Keratinocyte (primary cell): ENCODE measurements around the gene USP49. TPM values are rescaled to one million over a fixed set of nuclear protein-coding genes. Genes with fewer than 3 reads are reported as not detected.

Experiments used
- DNase-seq: peaks from one replicate; pipeline ENCODE4 v3.0.0-alpha.2; 2011; ENCODE audit warnings: low read depth, missing footprints, low spot score
- FAIRE-seq: peaks from 2 replicates; lab custom pipeline; 2011; peaks lifted over from hg19 to GRCh38; lab: Jason Lieb, UNC
- H2AFZ ChIP-seq: 2 replicates; pipeline ENCODE4 v1.6.0; 2012; ENCODE audit warnings: low read length, control low read depth, inconsistent platforms; ENCODE audit not compliant: control insufficient read depth
- H3K27ac ChIP-seq: 2 replicates; pipeline ENCODE4 v1.5.1; 2011; ENCODE audit warnings: low read length; ENCODE audit not compliant: control insufficient read depth, insufficient read depth
- H3K27me3 ChIP-seq: 3 replicates; pipeline ENCODE4 v1.6.0; 2011; ENCODE audit warnings: low read length; ENCODE audit not compliant: control insufficient read depth, insufficient read depth; ENCODE audit errors: extremely low read depth
- H3K36me3 ChIP-seq, 2 experiments: 2 replicates in 1 of 2; 3 replicates in 1 of 2; pipeline ENCODE4 v1.5.1; 2011; ENCODE audit warnings: low read length in 2 of 2, mild to moderate bottlenecking in 1 of 2; ENCODE audit not compliant: control insufficient read depth in 2 of 2, insufficient read depth in 2 of 2; ENCODE audit errors: extremely low read depth in 1 of 2
- H3K4me1 ChIP-seq: 3 replicates; pipeline ENCODE4 v1.5.1; 2011; ENCODE audit warnings: low read length; ENCODE audit not compliant: control insufficient read depth, insufficient read depth; ENCODE audit errors: extremely low read depth
- H3K4me2 ChIP-seq: 3 replicates; pipeline ENCODE4 v1.6.0; 2011; ENCODE audit warnings: low read depth, low read length; ENCODE audit not compliant: control insufficient read depth, insufficient read depth; ENCODE audit errors: extremely low read depth
- H3K4me3 ChIP-seq, 3 experiments: fragments of 200-600 bp in 1 of 3; sonication (generic) in 1 of 3; 2 replicates in 2 of 3; 3 replicates in 1 of 3; pipeline ENCODE4 v1.5.1; 2011 to 2016; ENCODE audit warnings: low read length in 3 of 3, mild to moderate bottlenecking in 3 of 3, control low read depth in 2 of 3, inconsistent platforms in 1 of 3, low read depth in 1 of 3, mixed read lengths in 1 of 3, mixed run types in 1 of 3, moderate library complexity in 1 of 3; ENCODE audit not compliant: control insufficient read depth in 2 of 3, insufficient read depth in 2 of 3; ENCODE audit errors: extremely low read depth in 1 of 3
- H3K79me2 ChIP-seq: 2 replicates; pipeline ENCODE4 v1.6.0; 2012; ENCODE audit warnings: low read length; ENCODE audit not compliant: control insufficient read depth, insufficient read depth
- H3K9ac ChIP-seq: 3 replicates; pipeline ENCODE4 v1.6.0; 2011; ENCODE audit warnings: low read length; ENCODE audit not compliant: control insufficient read depth, insufficient read depth; ENCODE audit errors: extremely low read depth
- H3K9me1 ChIP-seq: 3 replicates; pipeline ENCODE4 v1.6.0; 2011; ENCODE audit warnings: low read length; ENCODE audit not compliant: control insufficient read depth, insufficient read depth; ENCODE audit errors: extremely low read depth
- H3K9me3 ChIP-seq: 2 replicates; pipeline ENCODE4 v1.5.1; 2012; ENCODE audit warnings: low read depth, low read length; ENCODE audit not compliant: control insufficient read depth
- H4K20me1 ChIP-seq: 3 replicates; pipeline ENCODE4 v1.6.0; 2011; ENCODE audit warnings: low read length; ENCODE audit not compliant: control insufficient read depth, insufficient read depth; ENCODE audit errors: extremely low read depth
- CTCF ChIP-seq, 3 experiments: IDR thresholded peaks in 1 of 3; conservative IDR thresholded peaks in 1 of 3; optimal IDR thresholded peaks in 1 of 3; 2 replicates in 2 of 3; 3 replicates in 1 of 3; pipeline versions ENCODE3 to v1.5.1; 2011; ENCODE audit warnings: low read length in 3 of 3, mild to moderate bottlenecking in 3 of 3, moderate library complexity in 2 of 3, control low read depth in 1 of 3, inconsistent platforms in 1 of 3; ENCODE audit not compliant: insufficient read depth in 2 of 3; ENCODE audit errors: extremely low read depth in 1 of 3
- EZH2 ChIP-seq: IDR thresholded peaks from one replicate; pipeline ENCODE4 v1.6.1; 2012; ENCODE audit warnings: inconsistent platforms, mild to moderate bottlenecking, low read length, moderate library complexity
- dilution Hi-C: fragments of 300-500 bp; cut with MboI; formaldehyde crosslinking; loops from one replicate; pipeline ENCODE4 v1.7.0; 2020; ENCODE audit warnings: low sequenced_read_pairs; ENCODE audit not compliant: extremely low pct_ligation_motif_present
- polyA plus RNA-seq, 5 experiments: library from polyadenylated mRNA; depleted of rRNA in 3 of 5; stranded (reverse) in 3 of 5; stranded (forward) in 1 of 5; unstranded in 1 of 5; fragments of >200 nt; gene quantifications; 1 replicate in 1 of 5; 2 replicates in 3 of 5; 3 replicates in 1 of 5; pipeline versions ENCODE4 v1.2.1 to v1.2.3, GENCODE V29; 2011 to 2012; ENCODE audit warnings: missing spikeins in 2 of 5, low read depth in 1 of 5, low replicate concordance in 1 of 5

USP49 gene
- polyA plus RNA-seq, 1 donor (not counting 4 experiments of a cell fraction or from before 2014, with no cell fraction given): 2.3 TPM

- no peaks in the 10 kb centered on the region for H3K9me3 ChIP-seq
- H3K4me1 ChIP-seq: peaks cover 30% of the 10 kb centered on the region
- H3K36me3 ChIP-seq: peaks cover 15 to 20% of the 10 kb centered on the region in 2 experiments
- H3K79me2 ChIP-seq: peaks cover 49% of the 10 kb centered on the region
- no peaks in the 10 kb centered on the region for H4K20me1 ChIP-seq
- no peaks in the 10 kb centered on the region for H3K27me3 ChIP-seq
- peak overlapping the region; percentile 56 for H2AFZ ChIP-seq
- H3K27ac ChIP-seq: peak overlapping the region; percentile 77
- dilution Hi-C loops: no loop called here
- peaks cover 4% of the 10 kb centered on the region for H3K9me1 ChIP-seq
- H3K4me2 ChIP-seq: peak overlapping the region; percentile 76
- TF ChIP-seq CTCF (optimal IDR thresholded peaks at IDR 0.05 in 1 of 3, IDR thresholded peaks at IDR 0.05 in 1 of 3, conservative IDR thresholded peaks at IDR 0.05 in 1 of 3; ENCODE audit: extremely low read depth in 1 of 3, insufficient read depth in 2 of 3, low read length in 3 of 3): no peak
- TF ChIP-seq EZH2: no peak
- H3K4me3 ChIP-seq: peak overlapping the region in 1 of 3 experiments; percentile 37
- FAIRE-seq (peak; percentile 81), DNase-seq (peak; percentile 61)
- peak overlapping the region; percentile 18 for H3K9ac ChIP-seq
These were observed 22.4 kb upstream of the USP49 start for GRCh38 chr6:41917528-41917927.

GRCh38 chr6:41914869-41915530, 19.8 kb upstream of the USP49 start:
- H3K36me3 ChIP-seq: peaks cover 17 to 29% of the 10 kb centered on the region in 2 experiments
- TF ChIP-seq CTCF (optimal IDR thresholded peaks at IDR 0.05 in 1 of 3, IDR thresholded peaks at IDR 0.05 in 1 of 3, conservative IDR thresholded peaks at IDR 0.05 in 1 of 3; ENCODE audit: extremely low read depth in 1 of 3, insufficient read depth in 2 of 3, low read length in 3 of 3): no peak
- TF ChIP-seq EZH2: no peak
- no peak for FAIRE-seq

More at GRCh38 chr6:41914869-41915530, 19.8 kb upstream of the USP49 start:
- H4K20me1 ChIP-seq: no peaks in the 10 kb centered on the region
- H2AFZ ChIP-seq: no peak overlapping the region
- no peak overlapping the region for H3K27ac ChIP-seq
- H3K4me2 ChIP-seq: no peak overlapping the region
- peaks cover 26% of the 10 kb centered on the region for H3K4me1 ChIP-seq
- H3K9me3 ChIP-seq: no peaks in the 10 kb centered on the region
- dilution Hi-C loops: no loop called here
- no peak overlapping the region for H3K4me3 ChIP-seq
- H3K9ac ChIP-seq: no peak overlapping the region
- peaks cover 4% of the 10 kb centered on the region for H3K9me1 ChIP-seq
- no peak for DNase-seq
- H3K79me2 ChIP-seq: peaks cover 35% of the 10 kb centered on the region
- H3K27me3 ChIP-seq: no peaks in the 10 kb centered on the region
